Measurements from ENCODE around the gene TP53I11. TPM values are rescaled to one million over a fixed set of nuclear protein-coding genes. Genes with fewer than 3 reads are reported as not detected.

TP53I11 gene
- total RNA-seq, 3 donors from 2014 or later (not counting 1 experiment from before 2014, with no cell fraction given), result 3.7 to 13.9 (median 9.2) TPM

GRCh38 chr11:44936951-44937543, 13.6 kb downstream of the TP53I11 start:
- Histone ChIP-seq H3K9me3 (ENCODE audit: control insufficient read depth, insufficient read depth, low read length) (no peaks in the 10 kb centered on the region), H3K4me1 (ENCODE audit: control insufficient read depth, insufficient read depth, low read length) (peaks cover 11% of the 10 kb centered on the region), H3K27ac (ENCODE audit: low read length) (no peak overlapping the region), H3K4me3 (ENCODE audit: low read length) (no peak overlapping the region), H3K27me3 (ENCODE audit: control insufficient read depth, insufficient read depth, low read length) (no peaks in the 10 kb centered on the region), H3K36me3 (ENCODE audit: control insufficient read depth, insufficient read depth, low read length) (no peaks in the 10 kb centered on the region)
- Mint-ChIP-seq H3K27me3 (ENCODE audit: low read depth in 2 of 2) (peaks cover 0 to 2% of the 10 kb centered on the region in 2 donors), H3K27ac (peak overlapping the region in 1 of 2 donors; percentile 38), H3K9me3 (no peaks in the 10 kb centered on the region), H3K4me3 (no peak overlapping the region), H3K4me1 (peaks cover 0 to 8% of the 10 kb centered on the region in 2 donors), H3K36me3 (no peaks in the 10 kb centered on the region)
- ATAC-seq (no peak), DNase-seq (no peak)
- intact Hi-C loops (cut with micrococcal nuclease), result loop anchor here (1.0 to 5.0 kb wide), 2 partner anchors 166 to 395 kb away; no protein-coding TSS in a partner anchor
- 91% methylated on average over 12 of the region's 12 CpGs for WGBS (ENCODE audit: insufficient coverage)
- TF ChIP-seq, protein P1, sequence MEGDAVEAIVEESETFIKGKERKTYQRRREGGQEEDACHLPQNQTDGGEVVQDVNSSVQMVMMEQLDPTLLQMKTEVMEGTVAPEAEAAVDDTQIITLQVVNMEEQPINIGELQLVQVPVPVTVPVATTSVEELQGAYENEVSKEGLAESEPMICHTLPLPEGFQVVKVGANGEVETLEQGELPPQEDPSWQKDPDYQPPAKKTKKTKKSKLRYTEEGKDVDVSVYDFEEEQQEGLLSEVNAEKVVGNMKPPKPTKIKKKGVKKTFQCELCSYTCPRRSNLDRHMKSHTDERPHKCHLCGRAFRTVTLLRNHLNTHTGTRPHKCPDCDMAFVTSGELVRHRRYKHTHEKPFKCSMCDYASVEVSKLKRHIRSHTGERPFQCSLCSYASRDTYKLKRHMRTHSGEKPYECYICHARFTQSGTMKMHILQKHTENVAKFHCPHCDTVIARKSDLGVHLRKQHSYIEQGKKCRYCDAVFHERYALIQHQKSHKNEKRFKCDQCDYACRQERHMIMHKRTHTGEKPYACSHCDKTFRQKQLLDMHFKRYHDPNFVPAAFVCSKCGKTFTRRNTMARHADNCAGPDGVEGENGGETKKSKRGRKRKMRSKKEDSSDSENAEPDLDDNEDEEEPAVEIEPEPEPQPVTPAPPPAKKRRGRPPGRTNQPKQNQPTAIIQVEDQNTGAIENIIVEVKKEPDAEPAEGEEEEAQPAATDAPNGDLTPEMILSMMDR (IDR thresholded peaks at IDR 0.05), result no peak

- peaks cover 0 to 4% of the 10 kb centered on the region in 2 donors for H3K4me1 Mint-ChIP-seq
- no peaks in the 10 kb centered on the region for H3K9me3 ChIP-seq (ENCODE audit: control insufficient read depth, insufficient read depth, low read length)
- no peaks in the 10 kb centered on the region for H3K27me3 Mint-ChIP-seq (ENCODE audit: low read depth in 2 of 2)
- no peak overlapping the region for H3K4me3 ChIP-seq (ENCODE audit: low read length)
- intact Hi-C loops (cut with micrococcal nuclease), result loop anchor here (1.0 to 5.0 kb wide), 2 partner anchors 167 to 396 kb away; no protein-coding TSS in a partner anchor
- TF ChIP-seq, protein P1 (IDR thresholded peaks at IDR 0.05), result peak; percentile 91
- DNase-seq (peak; percentile 81 to 91), ATAC-seq (peak; percentile 80 to 97 (median 96))
- H3K9me3 Mint-ChIP-seq, result no peaks in the 10 kb centered on the region
- H3K4me3 Mint-ChIP-seq, result no peak overlapping the region
- H3K27ac ChIP-seq (ENCODE audit: low read length), result no peak overlapping the region
- H3K27ac Mint-ChIP-seq, result peak overlapping the region in 1 of 2 donors; percentile 38
- H3K4me1 ChIP-seq (ENCODE audit: control insufficient read depth, insufficient read depth, low read length), result peaks cover 6% of the 10 kb centered on the region
- H3K36me3 ChIP-seq (ENCODE audit: control insufficient read depth, insufficient read depth, low read length), result no peaks in the 10 kb centered on the region
- 35% methylated on average over 20 of the region's 20 CpGs for WGBS (ENCODE audit: insufficient coverage)
- no peaks in the 10 kb centered on the region for H3K27me3 ChIP-seq (ENCODE audit: control insufficient read depth, insufficient read depth, low read length)
- no peaks in the 10 kb centered on the region for H3K36me3 Mint-ChIP-seq
Observed at GRCh38 chr11:44936525-44936924, 14.2 kb downstream of the TP53I11 start.

DNA sequence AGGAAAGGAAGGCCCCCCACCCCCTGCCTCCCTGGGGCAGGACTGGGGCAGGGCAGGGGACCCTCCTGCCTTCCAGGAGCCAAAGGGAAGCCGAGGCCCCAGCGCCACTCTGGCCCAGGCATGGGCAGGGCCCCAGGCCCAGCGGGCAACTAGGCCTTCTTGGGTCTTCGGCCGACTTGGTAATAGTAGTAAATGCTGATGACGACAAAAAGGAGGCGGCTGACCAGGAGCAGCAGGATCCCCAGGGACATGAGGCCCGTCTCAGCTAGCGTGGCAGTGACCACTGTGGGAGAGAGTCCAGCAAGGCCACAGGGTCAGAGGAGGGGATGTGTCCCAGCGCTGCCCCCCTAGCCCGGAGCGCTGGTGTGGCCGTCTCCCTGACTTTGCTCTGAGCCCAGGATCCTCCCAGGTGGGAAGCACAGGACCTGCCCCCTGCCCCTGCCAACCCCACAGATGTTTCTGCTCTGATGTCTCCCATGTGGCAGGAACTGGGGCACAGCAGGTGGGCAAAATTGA, 15.9 kb downstream of the TP53I11 start:
- Histone ChIP-seq H3K9me3 (ENCODE audit: control insufficient read depth, insufficient read depth, low read length) (no peaks in the 10 kb centered on the region), H3K4me1 (ENCODE audit: control insufficient read depth, insufficient read depth, low read length) (peaks cover 6% of the 10 kb centered on the region), H3K4me3 (ENCODE audit: low read length) (no peak overlapping the region), H3K36me3 (ENCODE audit: control insufficient read depth, insufficient read depth, low read length) (no peaks in the 10 kb centered on the region), H3K27ac (ENCODE audit: low read length) (no peak overlapping the region), H3K27me3 (ENCODE audit: control insufficient read depth, insufficient read depth, low read length) (no peaks in the 10 kb centered on the region)
- TF ChIP-seq, protein P1 (IDR thresholded peaks at IDR 0.05), result no peak
- no peak overlapping the region for H3K27ac Mint-ChIP-seq
- intact Hi-C loops (cut with micrococcal nuclease), result loop anchor here (5.0 kb wide), 1 partner anchor 398 kb away; no protein-coding TSS in a partner anchor
- H3K27me3 Mint-ChIP-seq (ENCODE audit: low read depth in 2 of 2), result peaks cover 10 to 13% of the 10 kb centered on the region in 2 donors
- 97% methylated on average over 13 of the region's 13 CpGs for WGBS (ENCODE audit: insufficient coverage)
- DNase-seq, result no peak
- H3K9me3 Mint-ChIP-seq, result no peaks in the 10 kb centered on the region
- H3K4me1 Mint-ChIP-seq, result peaks cover 0 to 4% of the 10 kb centered on the region in 2 donors
- H3K36me3 Mint-ChIP-seq, result no peaks in the 10 kb centered on the region
- H3K4me3 Mint-ChIP-seq, result no peak overlapping the region
- ATAC-seq, result no peak

All from natural killer cell (primary cell).